ENCODE results near the gene DTX1.

The DTX1 gene

GRCh38 chr12:113066813-113067400 is 10.4 kb downstream of the DTX1 start:
- Histone ChIP-seq H3K27me3 (ENCODE audit: control insufficient read depth, insufficient read depth, low read length) (peaks cover 6% of the 10 kb centered on the region), H3K9me3 (ENCODE audit: control insufficient read depth, insufficient read depth, low read length) (no peaks in the 10 kb centered on the region), H3K4me1 (ENCODE audit: control insufficient read depth, insufficient read depth, low read length) (peaks cover 5% of the 10 kb centered on the region), H3K4me3 (ENCODE audit: low read depth, low read length) (no peak overlapping the region), H3K9ac (ENCODE audit: low read depth, low read length) (no peak overlapping the region), H3K36me3 (ENCODE audit: control insufficient read depth, insufficient read depth, low read length) (no peaks in the 10 kb centered on the region)

- H3K9me3 ChIP-seq (ENCODE audit: control insufficient read depth, insufficient read depth, low read length), result no peaks in the 10 kb centered on the region
- no peaks in the 10 kb centered on the region for H3K36me3 ChIP-seq (ENCODE audit: control insufficient read depth, insufficient read depth, low read length)
- H3K27me3 ChIP-seq (ENCODE audit: control insufficient read depth, insufficient read depth, low read length), result peaks cover 7% of the 10 kb centered on the region
- H3K9ac ChIP-seq (ENCODE audit: low read depth, low read length), result no peak overlapping the region
- peaks cover 5% of the 10 kb centered on the region for H3K4me1 ChIP-seq (ENCODE audit: control insufficient read depth, insufficient read depth, low read length)
- H3K4me3 ChIP-seq (ENCODE audit: low read depth, low read length), result no peak overlapping the region
These were observed 11.7 kb downstream of the DTX1 start for GRCh38 chr12:113067987-113068935.

- peaks cover 5% of the 10 kb centered on the region for H3K4me1 ChIP-seq (ENCODE audit: control insufficient read depth, insufficient read depth, low read length)
- H3K4me3 ChIP-seq (ENCODE audit: low read depth, low read length), result no peak overlapping the region
- H3K36me3 ChIP-seq (ENCODE audit: control insufficient read depth, insufficient read depth, low read length), result no peaks in the 10 kb centered on the region
- peaks cover 4% of the 10 kb centered on the region for H3K27me3 ChIP-seq (ENCODE audit: control insufficient read depth, insufficient read depth, low read length)
- no peak overlapping the region for H3K9ac ChIP-seq (ENCODE audit: low read depth, low read length)
- H3K9me3 ChIP-seq (ENCODE audit: control insufficient read depth, insufficient read depth, low read length), result no peaks in the 10 kb centered on the region
These were observed 12.6 kb downstream of the DTX1 start for GRCh38 chr12:113069149-113069548.

- peaks cover 4% of the 10 kb centered on the region for H3K4me1 ChIP-seq (ENCODE audit: control insufficient read depth, insufficient read depth, low read length)
These were observed 13.2 kb downstream of the DTX1 start for GRCh38 chr12:113069751-113070116.

GRCh38 chr12:113070117-113070906 is 13.8 kb downstream of the DTX1 start:
- Histone ChIP-seq H3K4me1 (ENCODE audit: control insufficient read depth, insufficient read depth, low read length) (peaks cover 3% of the 10 kb centered on the region), H3K9ac (ENCODE audit: low read depth, low read length) (no peak overlapping the region), H3K27me3 (ENCODE audit: control insufficient read depth, insufficient read depth, low read length) (peaks cover 5% of the 10 kb centered on the region), H3K4me3 (ENCODE audit: low read depth, low read length) (no peak overlapping the region), H3K9me3 (ENCODE audit: control insufficient read depth, insufficient read depth, low read length) (no peaks in the 10 kb centered on the region), H3K36me3 (ENCODE audit: control insufficient read depth, insufficient read depth, low read length) (no peaks in the 10 kb centered on the region)

More at GRCh38 chr12:113069751-113070116, 13.2 kb downstream of the DTX1 start:
- H3K4me3 ChIP-seq (ENCODE audit: low read depth, low read length), result no peak overlapping the region
- no peaks in the 10 kb centered on the region for H3K9me3 ChIP-seq (ENCODE audit: control insufficient read depth, insufficient read depth, low read length)
- H3K9ac ChIP-seq (ENCODE audit: low read depth, low read length), result no peak overlapping the region
- H3K36me3 ChIP-seq (ENCODE audit: control insufficient read depth, insufficient read depth, low read length), result no peaks in the 10 kb centered on the region
- peaks cover 2% of the 10 kb centered on the region for H3K27me3 ChIP-seq (ENCODE audit: control insufficient read depth, insufficient read depth, low read length)

- Histone ChIP-seq H3K4me1 (ENCODE audit: control insufficient read depth, insufficient read depth, low read length) (peaks cover 3% of the 10 kb centered on the region), H3K9ac (ENCODE audit: low read depth, low read length) (no peak overlapping the region), H3K27me3 (ENCODE audit: control insufficient read depth, insufficient read depth, low read length) (peaks cover 13% of the 10 kb centered on the region), H3K9me3 (ENCODE audit: control insufficient read depth, insufficient read depth, low read length) (no peaks in the 10 kb centered on the region), H3K4me3 (ENCODE audit: low read depth, low read length) (no peak overlapping the region), H3K36me3 (ENCODE audit: control insufficient read depth, insufficient read depth, low read length) (no peaks in the 10 kb centered on the region)
These were observed 14.9 kb downstream of the DTX1 start for GRCh38 chr12:113071135-113072112.

- no peaks in the 10 kb centered on the region for H3K36me3 ChIP-seq (ENCODE audit: control insufficient read depth, insufficient read depth, low read length)
- no peak overlapping the region for H3K9ac ChIP-seq (ENCODE audit: low read depth, low read length)
- no peak overlapping the region for H3K4me3 ChIP-seq (ENCODE audit: low read depth, low read length)
- no peaks in the 10 kb centered on the region for H3K9me3 ChIP-seq (ENCODE audit: control insufficient read depth, insufficient read depth, low read length)
- no peaks in the 10 kb centered on the region for H3K4me1 ChIP-seq (ENCODE audit: control insufficient read depth, insufficient read depth, low read length)
- peaks cover 20% of the 10 kb centered on the region for H3K27me3 ChIP-seq (ENCODE audit: control insufficient read depth, insufficient read depth, low read length)
These were observed 15.6 kb downstream of the DTX1 start for GRCh38 chr12:113072136-113072535.

GRCh38 chr12:113073586-113073985 is 17.1 kb downstream of the DTX1 start:
- Histone ChIP-seq H3K4me1 (ENCODE audit: control insufficient read depth, insufficient read depth, low read length) (peaks cover 2% of the 10 kb centered on the region), H3K36me3 (ENCODE audit: control insufficient read depth, insufficient read depth, low read length) (no peaks in the 10 kb centered on the region), H3K27me3 (ENCODE audit: control insufficient read depth, insufficient read depth, low read length) (peaks cover 31% of the 10 kb centered on the region), H3K9me3 (ENCODE audit: control insufficient read depth, insufficient read depth, low read length) (no peaks in the 10 kb centered on the region), H3K9ac (ENCODE audit: low read depth, low read length) (no peak overlapping the region), H3K4me3 (ENCODE audit: low read depth, low read length) (no peak overlapping the region)

- Histone ChIP-seq H3K27me3 (ENCODE audit: control insufficient read depth, insufficient read depth, low read length) (peaks cover 43% of the 10 kb centered on the region), H3K9me3 (ENCODE audit: control insufficient read depth, insufficient read depth, low read length) (no peaks in the 10 kb centered on the region), H3K36me3 (ENCODE audit: control insufficient read depth, insufficient read depth, low read length) (no peaks in the 10 kb centered on the region), H3K4me3 (ENCODE audit: low read depth, low read length) (no peak overlapping the region), H3K4me1 (ENCODE audit: control insufficient read depth, insufficient read depth, low read length) (peaks cover 2% of the 10 kb centered on the region), H3K9ac (ENCODE audit: low read depth, low read length) (no peak overlapping the region)
These were observed 18.7 kb downstream of the DTX1 start for GRCh38 chr12:113075137-113075683.

- Histone ChIP-seq H3K9ac (ENCODE audit: low read depth, low read length) (no peak overlapping the region), H3K36me3 (ENCODE audit: control insufficient read depth, insufficient read depth, low read length) (no peaks in the 10 kb centered on the region), H3K27me3 (ENCODE audit: control insufficient read depth, insufficient read depth, low read length) (peaks cover 43% of the 10 kb centered on the region), H3K4me3 (ENCODE audit: low read depth, low read length) (peak overlapping the region; percentile 74), H3K9me3 (ENCODE audit: control insufficient read depth, insufficient read depth, low read length) (no peaks in the 10 kb centered on the region), H3K4me1 (ENCODE audit: control insufficient read depth, insufficient read depth, low read length) (peaks cover 2% of the 10 kb centered on the region)
These were observed 20.7 kb downstream of the DTX1 start for GRCh38 chr12:113077057-113077858.

All from iPS-15b (cell line).